Activated T-helper 1 cell treated with anti-CD3 and anti-CD28 coated beads, Interleukin-2, amount 50 U/mL, for 16 hours (primary cell): ENCODE results near the gene ZNF358.
A peak's percentile ranks its signal among the peaks of the same experiment; 100 is the strongest.
"Not testable (repeated sequence)": the region's sequence is repeated elsewhere in the genome, so short reads cannot be mapped to it uniquely, and the experiment has no call there.

Experiments
- DNase-seq, 2 donors: peaks; one replicate each; pipeline ENCODE4 v3.0.0-alpha.2; 2020; ENCODE audit warnings: low read depth in 1 of 2, low spot score in 1 of 2

Gene ZNF358

DNA sequence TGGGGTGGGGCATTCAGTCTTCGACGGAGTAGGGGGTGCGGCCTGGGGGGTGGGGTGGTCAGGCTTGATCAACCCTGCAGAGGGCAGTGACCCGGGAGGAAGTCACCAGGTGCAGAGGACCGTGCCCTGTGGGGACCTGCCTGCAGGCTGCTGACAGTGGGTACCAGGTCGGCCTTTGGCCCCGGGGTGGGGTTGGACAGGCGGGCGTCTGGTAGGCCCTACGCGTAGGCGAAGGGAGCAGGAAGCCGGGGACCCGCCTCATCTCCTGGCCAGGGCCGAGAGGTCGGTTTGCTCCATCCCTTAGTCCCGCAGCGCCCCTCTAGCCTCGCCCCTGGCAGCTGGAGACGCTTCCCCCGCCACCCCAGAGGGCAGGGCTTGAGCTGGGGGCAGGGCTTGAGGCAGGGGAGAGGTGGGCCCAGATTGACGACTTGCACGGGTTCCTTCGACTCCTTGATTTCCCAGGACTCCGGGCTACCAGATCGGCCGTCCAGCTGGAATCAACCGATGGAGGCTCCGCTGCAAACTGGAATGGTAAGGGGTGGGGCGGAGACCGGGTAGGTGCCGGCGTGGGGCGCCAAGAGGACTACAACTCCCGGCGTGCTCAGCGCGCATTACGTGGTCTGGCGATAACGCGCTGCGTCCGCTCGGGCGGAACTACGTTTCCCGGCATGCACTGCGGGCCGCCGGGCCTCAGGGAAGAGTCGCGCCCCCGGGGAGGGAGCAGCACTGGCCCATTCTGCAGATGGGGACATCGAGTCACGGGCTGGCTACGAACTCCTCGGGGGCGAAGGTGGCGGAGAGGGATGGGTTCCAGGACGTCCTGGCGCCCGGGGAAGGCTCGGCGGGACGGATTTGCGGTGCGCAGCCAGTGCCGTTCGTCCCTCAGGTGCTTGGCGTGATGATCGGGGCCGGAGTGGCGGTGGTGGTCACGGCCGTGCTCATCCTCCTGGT lies 19.4 kb downstream of the ZNF358 start, which contains the start of gene PNPLA6:
PNPLA6 (plus strand) TSS at position 671 of the 951 bp plus-strand sequence; CDS start at position 743, 72 bp downstream.
- peak; percentile 85 to 88 for DNase-seq

DNA sequence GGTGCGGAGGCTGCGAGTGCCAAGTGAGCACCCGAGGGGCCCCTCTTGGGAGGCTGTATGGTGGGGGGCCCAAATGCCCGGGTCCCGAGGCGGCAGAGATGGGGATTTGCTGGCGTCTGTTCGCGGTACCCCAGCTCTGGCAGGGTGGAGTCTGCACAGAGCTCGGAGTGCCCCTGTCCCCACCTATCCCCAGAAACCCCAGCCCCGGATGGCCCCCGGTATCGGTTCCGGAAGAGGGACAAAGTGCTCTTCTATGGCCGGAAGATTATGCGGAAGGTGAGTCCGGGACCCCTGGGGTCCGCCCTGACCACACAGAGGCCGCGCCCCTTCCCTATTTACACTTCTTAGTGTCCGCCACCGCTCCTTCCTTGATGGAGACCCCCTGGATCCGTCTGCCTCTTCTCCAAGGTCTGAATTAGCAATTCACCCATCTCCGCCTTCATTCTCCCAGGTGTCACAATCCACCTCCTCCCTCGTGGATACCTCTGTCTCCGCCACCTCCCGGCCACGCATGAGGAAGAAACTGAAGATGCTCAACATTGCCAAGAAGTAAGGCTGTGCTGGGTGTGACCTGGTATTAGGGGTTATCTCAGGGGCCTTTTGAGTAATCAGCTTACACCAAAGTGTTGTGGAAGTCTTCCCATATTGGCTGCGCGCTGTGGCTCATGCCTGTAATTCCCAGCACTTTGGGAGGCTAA lies 20.2 kb downstream of the ZNF358 start:
- DNase-seq = no peak

DNA sequence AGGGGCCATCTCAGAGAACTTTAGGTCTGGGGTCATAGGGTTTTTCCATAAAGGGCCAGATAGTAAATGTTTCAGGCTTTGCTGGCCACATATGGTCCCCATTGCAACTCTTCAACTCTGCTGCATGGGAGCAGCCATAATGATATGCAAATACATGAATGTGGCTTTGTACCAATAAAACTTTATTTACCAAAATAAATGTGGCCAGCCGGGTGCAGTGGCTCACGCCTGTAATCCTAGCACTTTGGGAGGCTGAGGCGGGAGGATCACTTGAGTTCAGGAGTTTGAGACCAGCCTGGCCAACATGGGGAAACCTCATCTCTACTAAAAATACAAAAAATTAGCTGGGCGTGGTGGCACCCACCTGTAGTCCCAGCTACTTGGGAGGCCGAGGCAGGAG lies 23.1 kb downstream of the ZNF358 start:
- not testable (repeated sequence) for DNase-seq

DNA sequence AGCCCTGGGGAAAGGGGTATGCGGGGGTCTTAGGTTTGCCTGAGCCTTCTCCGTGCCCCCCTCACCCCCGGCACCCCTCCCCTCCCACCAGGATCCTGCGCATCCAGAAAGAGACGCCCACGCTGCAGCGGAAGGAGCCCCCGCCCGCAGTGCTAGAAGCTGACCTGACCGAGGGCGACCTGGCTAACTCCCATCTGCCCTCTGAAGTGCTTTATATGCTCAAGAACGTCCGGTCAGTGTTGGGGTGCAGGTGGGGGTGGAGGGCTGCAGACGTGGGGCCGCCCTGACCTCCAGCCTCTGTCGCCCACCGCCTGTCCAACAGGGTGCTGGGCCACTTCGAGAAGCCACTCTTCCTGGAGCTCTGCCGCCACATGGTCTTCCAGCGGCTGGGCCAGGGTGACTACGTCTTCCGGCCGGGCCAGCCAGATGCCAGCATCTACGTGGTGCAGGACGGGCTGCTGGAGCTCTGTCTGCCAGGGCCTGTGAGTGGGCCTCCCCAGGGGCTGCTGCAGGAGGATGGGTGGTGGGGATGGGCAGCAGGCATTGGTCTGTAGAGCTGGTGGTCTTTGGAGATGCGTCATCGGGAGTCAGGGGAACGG lies 24.0 kb downstream of the ZNF358 start:
- no peak for DNase-seq

DNA sequence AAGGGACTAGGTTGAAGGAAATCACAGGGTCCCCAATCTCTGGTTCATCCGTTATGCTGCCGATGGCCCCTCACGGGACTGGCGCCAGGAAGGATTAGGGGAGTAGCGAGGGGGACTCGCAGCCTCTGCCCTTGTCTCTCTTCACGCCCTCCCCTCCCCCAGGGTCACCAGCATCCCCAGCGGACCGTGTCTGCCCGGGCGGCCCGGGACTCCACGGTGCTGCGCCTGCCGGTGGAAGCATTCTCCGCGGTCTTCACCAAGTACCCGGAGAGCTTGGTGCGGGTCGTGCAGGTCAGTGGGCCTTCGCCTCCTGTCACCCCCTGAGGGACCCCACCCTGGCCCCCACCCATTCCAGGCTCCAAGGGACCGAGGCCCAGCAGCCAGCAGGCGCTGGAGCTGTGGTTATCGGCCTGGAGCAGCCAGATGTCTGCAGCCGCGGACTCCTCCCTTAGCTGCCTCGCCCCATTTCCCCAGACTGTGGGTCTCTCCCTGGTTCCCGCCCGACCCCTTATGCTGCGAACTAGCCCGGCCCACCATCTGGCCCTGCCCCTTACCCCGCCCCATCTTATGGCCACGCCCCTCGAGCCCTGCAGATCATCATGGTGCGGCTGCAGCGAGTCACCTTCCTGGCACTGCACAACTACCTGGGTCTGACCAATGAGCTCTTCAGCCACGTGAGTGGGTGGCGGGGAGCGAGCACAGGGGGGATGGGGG lies 25.0 kb downstream of the ZNF358 start:
- DNase-seq = no peak

DNA sequence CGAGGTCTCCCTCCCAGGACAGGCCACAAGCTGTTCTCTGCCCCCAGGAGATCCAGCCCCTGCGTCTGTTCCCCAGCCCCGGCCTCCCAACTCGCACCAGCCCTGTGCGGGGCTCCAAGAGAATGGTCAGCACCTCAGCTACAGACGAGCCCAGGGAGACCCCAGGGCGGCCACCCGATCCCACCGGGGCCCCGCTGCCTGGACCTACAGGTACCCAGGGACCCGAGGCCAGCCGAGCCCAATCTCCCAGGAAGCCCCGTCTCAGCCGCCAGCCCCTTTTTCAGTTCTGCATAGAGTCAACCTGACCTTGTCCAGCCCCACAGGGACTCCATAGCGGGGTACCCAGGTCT lies 25.5 kb downstream of the ZNF358 start:
- DNase-seq = no peak

DNA sequence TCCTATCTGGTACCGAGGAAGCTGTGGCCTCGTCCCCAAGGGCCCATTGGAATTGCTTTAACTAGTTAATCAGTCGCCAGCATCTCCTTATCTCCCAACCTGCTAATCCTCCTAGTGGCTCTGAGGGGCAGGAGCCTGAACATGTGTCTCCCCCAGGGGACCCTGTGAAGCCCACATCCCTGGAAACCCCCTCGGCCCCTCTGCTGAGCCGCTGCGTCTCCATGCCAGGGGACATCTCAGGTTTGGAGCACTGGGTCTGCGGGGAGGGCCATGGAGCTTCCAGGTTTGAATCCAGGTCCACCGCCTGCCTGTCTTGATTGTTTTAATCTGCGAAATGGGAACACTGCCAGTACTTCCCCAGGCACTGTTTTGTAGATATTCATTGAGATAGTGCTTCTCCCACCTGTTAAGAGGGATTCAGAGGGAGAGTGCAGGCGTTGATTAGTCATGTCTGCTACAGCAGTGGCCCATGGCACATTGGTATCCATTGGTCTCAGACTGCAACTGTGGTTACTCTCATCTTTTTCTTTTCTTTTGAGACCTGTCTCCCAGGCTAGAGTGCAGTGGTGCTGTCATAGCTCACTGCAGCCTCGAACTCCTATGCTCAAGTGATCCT lies 26.0 kb downstream of the ZNF358 start:
- DNase-seq = no peak

DNA sequence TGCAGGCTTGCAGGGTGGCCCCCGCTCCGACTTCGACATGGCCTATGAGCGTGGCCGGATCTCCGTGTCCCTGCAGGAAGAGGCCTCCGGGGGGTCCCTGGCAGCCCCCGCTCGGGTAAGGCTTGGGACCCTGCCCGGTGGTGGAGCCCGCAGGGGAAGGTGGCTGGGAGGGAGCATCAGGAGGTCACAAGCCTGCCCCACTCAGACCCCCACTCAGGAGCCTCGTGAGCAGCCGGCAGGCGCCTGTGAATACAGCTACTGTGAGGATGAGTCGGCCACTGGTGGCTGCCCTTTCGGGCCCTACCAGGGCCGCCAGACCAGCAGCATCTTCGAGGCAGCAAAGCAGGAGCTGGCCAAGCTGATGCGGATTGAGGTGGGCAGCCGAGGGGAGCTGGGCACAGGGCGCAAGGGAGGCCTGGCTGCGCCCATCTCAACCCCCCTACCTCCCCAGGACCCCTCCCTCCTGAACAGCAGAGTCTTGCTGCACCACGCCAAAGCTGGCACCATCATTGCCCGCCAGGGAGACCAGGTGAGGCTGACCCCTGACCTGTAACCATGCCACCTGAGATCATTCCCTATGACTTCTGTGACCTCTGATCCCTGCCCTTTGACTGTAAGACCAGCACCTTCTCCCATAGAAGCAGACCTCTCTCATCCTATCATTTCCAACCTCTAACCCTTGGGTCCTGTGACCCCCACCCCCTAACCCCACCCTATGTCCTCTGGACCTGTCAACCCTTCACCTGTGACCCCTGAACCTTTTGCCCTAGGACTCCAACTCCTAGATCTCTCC lies 26.8 kb downstream of the ZNF358 start:
- no peak for DNase-seq

DNA sequence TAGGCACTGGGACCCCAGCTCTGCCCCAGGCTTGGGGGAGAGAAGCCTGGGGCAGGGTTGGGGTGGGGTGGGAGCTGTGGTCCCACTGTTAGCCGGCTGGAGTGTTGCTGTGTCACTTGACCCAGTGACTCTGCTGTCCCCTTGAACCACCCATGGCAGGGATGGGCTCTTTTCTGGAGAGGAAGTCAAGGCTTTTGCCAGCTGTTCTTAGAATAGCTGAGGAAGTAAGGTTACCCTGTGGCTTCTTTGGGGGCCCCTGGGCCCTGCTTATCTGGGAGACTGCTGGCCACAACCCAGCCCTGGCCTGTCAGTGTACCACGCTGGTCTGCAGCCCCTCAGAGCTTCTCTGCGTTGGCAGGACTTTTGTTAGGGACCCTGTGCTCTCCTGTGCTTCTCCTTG lies 28.7 kb downstream of the ZNF358 start:
- DNase-seq = no peak

DNA sequence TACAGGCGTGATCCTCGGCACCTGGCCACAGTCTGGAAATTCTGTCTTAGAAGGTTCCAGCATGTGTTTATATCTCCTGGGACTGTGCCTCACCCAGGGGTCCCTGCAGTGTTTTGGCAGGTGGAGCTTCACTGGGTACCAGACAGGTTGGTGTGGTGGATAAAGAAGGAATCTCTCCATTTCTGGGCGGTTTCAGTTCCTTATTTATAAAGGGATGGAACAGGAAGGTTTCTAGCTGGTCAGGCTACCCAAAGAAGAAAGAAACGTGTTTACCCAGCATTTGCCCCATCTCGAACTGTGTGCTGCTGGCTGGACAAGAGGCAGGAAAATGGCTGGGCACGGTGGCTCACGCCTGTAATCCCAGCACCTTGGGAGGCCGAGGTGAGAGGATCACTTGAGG lies 29.4 kb downstream of the ZNF358 start:
- no peak for DNase-seq

DNA sequence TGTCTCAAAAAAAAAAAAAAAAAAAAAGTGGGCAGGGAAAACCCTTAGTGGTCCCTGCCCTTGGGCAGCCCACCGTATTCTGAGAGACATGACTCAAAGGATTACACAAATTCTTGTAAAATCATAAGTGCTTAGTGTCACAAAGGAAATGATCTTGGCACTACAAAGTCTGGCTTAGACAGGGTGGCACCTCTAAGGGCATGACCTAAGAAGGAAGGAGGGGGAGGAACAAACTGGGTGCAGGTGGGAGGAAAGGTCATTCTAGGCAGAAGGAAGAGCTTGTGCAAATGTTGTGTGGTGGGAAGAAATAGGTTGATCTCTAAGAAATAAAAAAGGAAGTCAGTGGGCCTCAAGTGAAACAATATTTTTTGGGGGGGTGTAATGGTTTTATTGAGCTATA lies 30.0 kb downstream of the ZNF358 start:
- DNase-seq = no peak

DNA sequence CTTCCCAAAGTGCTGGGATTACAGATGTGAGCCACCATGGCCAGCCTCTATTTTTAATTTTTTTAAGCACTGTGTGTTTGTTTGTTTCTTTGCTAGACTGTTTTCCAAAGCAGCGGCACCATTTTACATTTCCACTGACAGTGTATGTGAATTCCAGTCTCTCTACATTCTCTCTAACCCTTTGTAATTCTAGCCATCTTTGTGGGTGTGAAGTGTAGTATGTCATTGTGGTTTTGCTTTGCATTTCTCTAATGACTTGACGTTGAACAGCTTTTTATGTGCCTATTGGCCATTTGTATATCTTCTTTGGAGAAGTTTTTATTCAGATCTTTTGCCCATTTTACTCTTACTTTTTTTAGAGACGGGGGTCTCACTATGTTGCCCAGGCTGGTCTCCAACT lies 31.3 kb downstream of the ZNF358 start:
- no peak for DNase-seq

DNA sequence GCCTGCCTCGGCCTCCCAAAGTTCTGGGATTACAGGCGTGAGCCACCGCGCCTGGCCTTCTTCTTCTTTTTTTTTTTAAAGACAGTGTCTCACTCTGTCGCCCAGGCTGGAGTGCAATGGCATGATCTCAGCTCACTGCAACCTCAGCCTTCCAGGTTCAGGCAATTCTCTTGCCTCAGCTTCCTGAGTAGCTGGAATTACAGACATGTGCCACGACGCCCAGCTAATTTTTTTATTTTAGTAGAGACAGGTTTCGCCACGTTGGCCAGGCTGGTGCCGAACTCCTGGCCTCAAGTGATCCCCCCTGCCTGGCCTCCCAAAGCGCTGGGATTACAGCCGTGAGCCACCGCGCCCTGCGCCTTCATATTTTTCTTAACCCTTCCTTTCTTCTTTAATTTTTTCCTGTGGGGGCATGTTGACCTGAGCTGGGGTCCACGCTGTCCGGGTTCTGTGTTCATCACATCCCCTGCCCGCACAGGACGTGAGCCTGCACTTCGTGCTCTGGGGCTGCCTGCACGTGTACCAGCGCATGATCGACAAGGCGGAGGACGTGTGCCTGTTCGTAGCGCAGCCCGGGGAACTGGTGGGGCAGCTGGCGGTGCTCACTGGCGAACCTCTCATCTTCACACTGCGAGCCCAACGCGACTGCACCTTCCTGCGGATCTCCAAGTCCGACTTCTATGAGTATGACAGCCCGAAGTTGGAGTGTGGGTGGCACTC lies 33.7 kb downstream of the ZNF358 start:
- no peak for DNase-seq

DNA sequence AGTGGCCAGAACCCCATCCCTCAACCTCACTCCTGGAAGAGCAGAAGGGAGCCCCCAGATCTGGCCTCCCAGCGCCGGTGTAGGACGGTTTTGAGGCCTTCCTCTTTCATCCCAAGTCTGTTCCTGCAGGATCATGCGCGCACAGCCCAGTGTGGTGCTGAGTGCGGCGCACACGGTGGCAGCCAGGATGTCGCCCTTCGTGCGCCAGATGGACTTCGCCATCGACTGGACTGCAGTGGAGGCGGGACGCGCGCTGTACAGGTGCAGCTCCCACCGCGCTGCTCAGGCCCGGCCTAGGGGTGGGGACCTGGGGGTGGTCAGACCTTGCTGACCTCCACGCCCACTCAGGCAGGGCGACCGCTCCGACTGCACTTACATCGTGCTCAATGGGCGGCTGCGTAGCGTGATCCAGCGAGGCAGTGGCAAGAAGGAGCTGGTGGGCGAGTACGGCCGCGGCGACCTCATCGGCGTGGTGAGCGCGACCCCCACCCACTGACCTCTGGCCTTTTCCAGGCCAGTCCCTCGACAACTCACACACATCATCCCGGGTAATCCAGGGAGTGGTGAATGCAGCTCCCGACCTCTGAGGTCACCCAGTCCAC lies 34.4 kb downstream of the ZNF358 start:
- no peak for DNase-seq

DNA sequence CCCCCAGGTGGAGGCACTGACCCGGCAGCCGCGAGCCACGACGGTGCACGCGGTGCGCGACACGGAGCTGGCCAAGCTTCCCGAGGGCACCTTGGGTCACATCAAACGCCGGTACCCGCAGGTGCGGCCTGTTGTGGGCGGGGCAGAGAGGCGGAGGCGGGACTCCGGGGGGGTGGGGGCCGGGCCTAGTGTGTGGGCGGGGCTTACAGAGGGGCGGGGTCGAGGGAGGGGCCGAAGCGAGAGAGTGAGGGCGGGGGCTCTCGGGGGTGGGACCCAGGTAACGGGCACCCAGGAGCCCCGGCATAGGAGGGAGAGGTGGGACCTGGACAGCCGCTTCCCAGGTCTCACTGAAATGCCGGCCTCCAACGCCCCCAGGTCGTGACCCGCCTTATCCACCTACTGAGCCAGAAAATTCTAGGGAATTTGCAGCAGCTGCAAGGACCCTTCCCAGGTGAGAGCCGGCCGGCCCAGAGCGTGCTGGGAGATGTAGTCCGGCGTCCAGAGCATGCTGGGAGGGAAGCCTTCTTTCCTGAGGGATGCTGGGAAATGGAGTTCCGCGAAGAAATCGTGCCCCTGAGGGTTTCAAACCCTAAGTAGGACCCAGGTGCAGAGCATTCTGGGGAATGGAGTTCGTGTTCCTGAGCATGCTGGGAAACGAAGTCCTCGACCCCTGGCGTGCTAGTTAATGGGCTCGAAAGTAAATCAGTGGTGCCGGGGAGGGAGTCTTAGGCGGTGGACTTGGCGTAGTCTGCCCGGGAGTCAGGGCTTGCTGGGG lies 35.3 kb downstream of the ZNF358 start:
- no peak for DNase-seq

DNA sequence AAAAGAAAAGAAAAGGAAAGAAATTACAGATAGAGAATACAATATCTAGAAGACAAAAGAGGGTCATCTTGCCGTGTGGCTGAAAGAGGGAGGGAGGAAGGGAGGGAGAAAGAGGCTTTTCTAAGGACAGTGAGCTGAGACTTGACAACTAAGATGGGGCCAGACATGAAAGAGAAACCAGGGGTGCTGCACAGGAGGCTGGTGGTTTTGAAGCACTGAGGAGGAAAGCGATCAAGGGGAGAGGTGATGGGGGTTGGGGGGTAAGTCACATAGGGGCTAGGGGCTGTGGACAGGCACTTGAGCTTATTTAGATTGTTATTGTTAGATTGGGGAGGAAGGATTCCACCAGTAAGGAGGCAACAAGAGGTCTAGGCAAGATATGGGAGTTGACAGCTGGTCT lies 36.9 kb downstream of the ZNF358 start:
- DNase-seq = no peak

DNA sequence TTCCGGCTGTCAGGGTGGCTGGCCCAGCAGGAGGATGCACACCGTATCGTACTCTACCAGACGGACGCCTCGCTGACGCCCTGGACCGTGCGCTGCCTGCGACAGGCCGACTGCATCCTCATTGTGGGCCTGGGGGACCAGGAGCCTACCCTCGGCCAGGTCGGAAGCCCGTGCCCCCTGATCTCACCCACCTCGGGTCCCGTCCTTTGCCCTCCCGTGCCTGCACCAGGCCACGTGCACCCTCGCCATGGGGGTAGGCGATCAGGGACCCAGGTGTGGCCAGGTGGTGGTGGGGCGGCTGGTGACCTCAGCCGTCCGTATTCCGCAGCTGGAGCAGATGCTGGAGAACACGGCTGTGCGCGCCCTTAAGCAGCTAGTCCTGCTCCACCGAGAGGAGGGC lies 38.7 kb downstream of the ZNF358 start:
- no peak for DNase-seq
